Hematopoietic multipotent progenitor cell treated with erythropoietin and hydrocortisone succinate and interleukin-3 and kit ligand, for 8 days (in vitro differentiated cells): ENCODE data around the gene PPIL4.
A peak's percentile ranks its signal among the peaks of the same experiment; 100 is the strongest.
"Not testable (repeated sequence)": the region's sequence is repeated elsewhere in the genome, so short reads cannot be mapped to it uniquely, and the experiment has no call there.

Experiments used
- DNase-seq: peaks from one replicate; pipeline ENCODE4 v3.0.0-alpha.2; 2015

The PPIL4 gene

GRCh38 chr6:149483334-149483725 is 62.5 kb downstream of the PPIL4 start:
- no peak for DNase-seq

- DNase-seq: peak; percentile 13
Observed at GRCh38 chr6:149482545-149483333, 63.1 kb downstream of the PPIL4 start.

- no peak for DNase-seq
Observed at GRCh38 chr6:149480502-149481280, 65.2 kb downstream of the PPIL4 start.

- DNase-seq: no peak
Observed at GRCh38 chr6:149478631-149479314, 67.1 kb downstream of the PPIL4 start.

DNA sequence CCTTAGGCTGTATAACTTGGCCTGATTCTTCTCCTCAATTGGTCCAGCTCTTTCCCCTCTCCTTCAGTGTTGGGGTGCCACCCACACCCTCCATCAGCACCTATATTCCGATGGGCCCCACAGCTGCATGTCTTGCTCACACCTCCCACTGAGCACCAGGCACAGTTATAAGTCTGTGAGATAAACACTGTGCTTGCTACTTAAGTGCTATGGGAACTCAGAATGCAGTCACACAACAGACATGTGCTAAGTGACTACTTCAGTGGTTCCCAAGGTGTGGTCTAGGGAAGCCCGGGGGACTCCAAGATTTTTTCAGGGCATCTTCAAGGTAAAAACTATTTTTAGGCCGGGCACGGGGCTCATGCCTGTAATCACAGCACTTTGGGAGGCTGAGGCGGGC is 68.3 kb downstream of the PPIL4 start:
- DNase-seq: no peak

GRCh38 chr6:149476789-149477455 is 68.9 kb downstream of the PPIL4 start:
- DNase-seq: no peak

GRCh38 chr6:149474108-149474935 is 71.5 kb downstream of the PPIL4 start:
- no peak for DNase-seq

GRCh38 chr6:149473080-149474052 is 72.5 kb downstream of the PPIL4 start:
- DNase-seq: no peak

- DNase-seq: no peak
Observed at GRCh38 chr6:149472241-149472640, 73.6 kb downstream of the PPIL4 start.

GRCh38 chr6:149471801-149472200 is 74.0 kb downstream of the PPIL4 start:
- no peak for DNase-seq

DNA sequence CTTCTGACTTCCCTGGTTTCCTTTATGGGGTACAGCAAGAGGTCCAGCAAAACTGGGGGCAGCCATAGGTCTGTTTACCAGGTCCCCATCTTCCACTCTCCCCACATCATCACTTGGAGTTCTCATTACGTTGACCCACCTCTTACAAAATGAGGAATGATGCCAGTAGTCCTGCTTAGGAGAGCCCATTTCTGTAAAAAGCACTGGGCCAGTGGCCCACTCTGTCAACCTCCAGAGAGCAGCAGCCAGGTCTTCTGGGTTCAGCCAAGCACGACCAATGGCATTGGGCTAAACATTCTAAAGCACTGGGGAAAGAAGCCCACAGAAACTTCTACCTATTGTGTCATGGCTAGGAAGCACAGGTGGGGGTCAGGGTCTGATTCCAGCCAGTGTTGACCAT is 74.9 kb downstream of the PPIL4 start:
- DNase-seq: no peak

- no peak for DNase-seq
Observed at GRCh38 chr6:149468179-149468578, 77.7 kb downstream of the PPIL4 start.

DNA sequence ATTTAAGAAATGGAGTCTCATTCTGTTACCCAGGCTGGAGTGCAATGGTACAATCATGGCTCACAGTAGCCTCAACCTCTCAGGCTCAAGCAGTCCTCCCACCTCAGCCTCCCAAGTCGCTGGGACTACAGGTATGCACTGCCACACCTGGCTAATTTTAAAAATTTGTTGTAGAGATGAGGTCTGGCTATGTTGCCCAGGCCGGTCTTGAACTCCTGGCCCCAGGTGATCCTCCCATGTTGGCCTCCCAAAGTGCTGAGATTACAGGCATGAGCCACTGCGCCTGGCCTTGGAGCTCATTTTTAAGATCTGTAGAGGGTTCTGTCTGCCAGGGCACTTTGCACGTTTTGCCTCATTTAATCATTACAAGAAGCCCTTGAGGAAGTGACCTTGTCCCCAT is 78.6 kb downstream of the PPIL4 start:
- no peak for DNase-seq

DNA sequence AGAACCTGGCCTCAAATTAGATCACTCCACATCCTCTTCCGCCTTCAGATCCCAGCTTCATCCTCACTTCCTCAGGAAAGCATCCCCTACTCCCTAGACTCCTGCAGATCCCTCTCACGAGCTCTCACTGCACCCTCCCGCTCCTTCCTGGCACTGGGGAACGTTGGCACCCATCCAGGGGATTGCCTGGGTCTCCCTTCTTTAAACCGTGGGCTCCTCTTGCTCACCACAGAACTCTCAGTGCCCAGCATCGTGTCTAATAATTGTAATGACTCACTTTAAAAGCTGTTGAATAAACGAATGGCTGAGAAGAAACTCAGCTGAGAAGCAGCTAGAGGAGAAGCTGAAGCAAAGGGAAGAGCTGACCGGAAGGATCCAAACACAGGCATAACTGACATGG is 81.4 kb downstream of the PPIL4 start:
- DNase-seq: no peak

GRCh38 chr6:149463781-149464180 is 82.1 kb downstream of the PPIL4 start:
- no peak for DNase-seq

- DNase-seq: not testable (repeated sequence)
Observed at GRCh38 chr6:149462712-149463111, 83.1 kb downstream of the PPIL4 start.

GRCh38 chr6:149461670-149462069 is 84.2 kb downstream of the PPIL4 start:
- DNase-seq: no peak

- not testable (repeated sequence) for DNase-seq
Observed at GRCh38 chr6:149460249-149460648, 85.6 kb downstream of the PPIL4 start.

- no peak for DNase-seq
Observed at GRCh38 chr6:149459761-149460160, 86.1 kb downstream of the PPIL4 start.

GRCh38 chr6:149458806-149459205 is 87.0 kb downstream of the PPIL4 start:
- no peak for DNase-seq

DNA sequence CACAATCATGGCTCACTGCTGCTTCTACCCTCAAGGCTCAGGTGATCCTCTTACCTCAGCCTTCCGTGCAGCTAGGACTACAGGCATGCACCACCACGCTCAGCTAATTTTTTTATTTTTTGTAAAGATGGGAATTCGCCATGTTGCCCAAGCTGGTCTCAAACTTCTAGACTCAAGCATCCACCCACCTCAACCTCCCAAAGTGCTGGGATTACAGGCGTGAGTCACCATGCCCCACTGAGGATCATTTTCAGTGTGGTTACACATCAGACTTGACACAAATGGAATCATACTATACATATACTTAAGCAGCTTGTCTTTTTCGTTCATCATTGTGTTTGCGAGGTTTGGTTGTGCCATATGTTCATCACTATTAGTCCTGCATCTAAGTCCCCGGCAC is 87.6 kb downstream of the PPIL4 start:
- DNase-seq: no peak
